ENCODE results near the gene DAND5. TPM values are rescaled to one million over a fixed set of nuclear protein-coding genes. Genes with fewer than 3 reads are reported as not detected.

The DAND5 gene
- total and polyA plus RNA-seq, 9 of the 15 experiments (the other 6 are each of a cell fraction or from before 2014, with no cell fraction given) = 0.22 to 0.83 (median 0.60) TPM

DNA sequence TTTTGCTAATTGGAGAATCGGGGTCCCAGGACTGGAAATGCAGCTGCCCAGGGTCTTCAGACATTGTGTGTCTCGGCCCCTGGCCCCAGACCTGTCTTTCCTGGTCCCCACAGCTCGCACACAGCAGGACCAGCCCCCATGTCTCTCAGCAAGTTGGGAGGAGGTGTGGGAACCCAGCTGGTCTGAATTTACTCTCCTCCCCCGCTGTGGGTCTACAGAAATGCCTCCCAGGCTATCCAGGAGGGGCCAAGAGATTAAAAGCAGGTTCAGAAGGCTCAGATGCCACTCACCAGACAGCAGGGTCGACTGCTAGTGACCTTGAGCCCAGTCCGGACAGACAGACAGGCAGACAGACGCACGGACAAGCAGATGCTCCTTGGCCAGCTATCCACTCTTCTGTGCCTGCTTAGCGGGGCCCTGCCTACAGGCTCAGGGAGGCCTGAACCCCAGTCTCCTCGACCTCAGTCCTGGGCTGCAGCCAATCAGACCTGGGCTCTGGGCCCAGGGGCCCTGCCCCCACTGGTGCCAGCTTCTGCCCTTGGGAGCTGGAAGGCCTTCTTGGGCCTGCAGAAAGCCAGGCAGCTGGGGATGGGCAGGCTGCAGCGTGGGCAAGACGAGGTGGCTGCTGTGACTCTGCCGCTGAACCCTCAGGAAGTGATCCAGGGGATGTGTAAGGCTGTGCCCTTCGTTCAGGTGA is at the start of gene DAND5 (continued):
- TF ChIP-seq, protein P1, sequence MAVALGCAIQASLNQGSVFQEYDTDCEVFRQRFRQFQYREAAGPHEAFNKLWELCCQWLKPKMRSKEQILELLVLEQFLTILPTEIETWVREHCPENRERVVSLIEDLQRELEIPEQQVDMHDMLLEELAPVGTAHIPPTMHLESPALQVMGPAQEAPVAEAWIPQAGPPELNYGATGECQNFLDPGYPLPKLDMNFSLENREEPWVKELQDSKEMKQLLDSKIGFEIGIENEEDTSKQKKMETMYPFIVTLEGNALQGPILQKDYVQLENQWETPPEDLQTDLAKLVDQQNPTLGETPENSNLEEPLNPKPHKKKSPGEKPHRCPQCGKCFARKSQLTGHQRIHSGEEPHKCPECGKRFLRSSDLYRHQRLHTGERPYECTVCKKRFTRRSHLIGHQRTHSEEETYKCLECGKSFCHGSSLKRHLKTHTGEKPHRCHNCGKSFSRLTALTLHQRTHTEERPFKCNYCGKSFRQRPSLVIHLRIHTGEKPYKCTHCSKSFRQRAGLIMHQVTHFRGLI (CRISPR knock-in tag; IDR thresholded peaks at IDR 0.05) = no peak
- TF ChIP-seq SRSF7 (optimal IDR thresholded peaks at IDR 0.05; ENCODE audit: low read depth, low read length) = no peak
- no peak for TF ChIP-seq MTF1 (CRISPR knock-in tag; IDR thresholded peaks at IDR 0.05; ENCODE audit: borderline replicate concordance)
- TF ChIP-seq JUND (IDR thresholded peaks at IDR 0.05; ENCODE audit: borderline replicate concordance, low read depth, low read length) = no peak
- TF ChIP-seq JUND (tag; IDR thresholded peaks at IDR 0.05; ENCODE audit: borderline replicate concordance, low read depth, low read length) = no peak
- no peak for TF ChIP-seq PCBP2 (IDR thresholded peaks at IDR 0.05; ENCODE audit: low read depth, low read length, poor library complexity, severe bottlenecking)
- peak; percentile 53 for TF ChIP-seq MEIS2 (IDR thresholded peaks at IDR 0.05; ENCODE audit: partially characterized antibody)
- no peak for TF ChIP-seq NR2F6 (CRISPR knock-in tag; IDR thresholded peaks at IDR 0.05)
- TF ChIP-seq, protein P2, sequence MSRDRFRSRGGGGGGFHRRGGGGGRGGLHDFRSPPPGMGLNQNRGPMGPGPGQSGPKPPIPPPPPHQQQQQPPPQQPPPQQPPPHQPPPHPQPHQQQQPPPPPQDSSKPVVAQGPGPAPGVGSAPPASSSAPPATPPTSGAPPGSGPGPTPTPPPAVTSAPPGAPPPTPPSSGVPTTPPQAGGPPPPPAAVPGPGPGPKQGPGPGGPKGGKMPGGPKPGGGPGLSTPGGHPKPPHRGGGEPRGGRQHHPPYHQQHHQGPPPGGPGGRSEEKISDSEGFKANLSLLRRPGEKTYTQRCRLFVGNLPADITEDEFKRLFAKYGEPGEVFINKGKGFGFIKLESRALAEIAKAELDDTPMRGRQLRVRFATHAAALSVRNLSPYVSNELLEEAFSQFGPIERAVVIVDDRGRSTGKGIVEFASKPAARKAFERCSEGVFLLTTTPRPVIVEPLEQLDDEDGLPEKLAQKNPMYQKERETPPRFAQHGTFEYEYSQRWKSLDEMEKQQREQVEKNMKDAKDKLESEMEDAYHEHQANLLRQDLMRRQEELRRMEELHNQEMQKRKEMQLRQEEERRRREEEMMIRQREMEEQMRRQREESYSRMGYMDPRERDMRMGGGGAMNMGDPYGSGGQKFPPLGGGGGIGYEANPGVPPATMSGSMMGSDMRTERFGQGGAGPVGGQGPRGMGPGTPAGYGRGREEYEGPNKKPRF (IDR thresholded peaks at IDR 0.05; ENCODE audit: low read depth, low read length) = no peak
- TF ChIP-seq ZFX (CRISPR knock-in tag; IDR thresholded peaks at IDR 0.05) = no peak
- TF ChIP-seq ZBTB7A (IDR thresholded peaks at IDR 0.05; ENCODE audit: borderline replicate concordance, control insufficient read depth, low read depth, low read length) = 0 out of 2 replicates have a peak, but pooled peaks have one; percentile 39
- TF ChIP-seq HDGF (IDR thresholded peaks at IDR 0.05) = no peak
- TF ChIP-seq KLF16 (IDR thresholded peaks at IDR 0.05) = no peak
- no peak for TF ChIP-seq TCF7 (IDR thresholded peaks at IDR 0.05; ENCODE audit: borderline replicate concordance)
- no peak for TF ChIP-seq ARID2 (IDR thresholded peaks at IDR 0.05)
- no peak for TF ChIP-seq TCF3 (CRISPR knock-in tag; IDR thresholded peaks at IDR 0.05)
- TF ChIP-seq L3MBTL2 (IDR thresholded peaks at IDR 0.05) = no peak
- TF ChIP-seq, protein P3, sequence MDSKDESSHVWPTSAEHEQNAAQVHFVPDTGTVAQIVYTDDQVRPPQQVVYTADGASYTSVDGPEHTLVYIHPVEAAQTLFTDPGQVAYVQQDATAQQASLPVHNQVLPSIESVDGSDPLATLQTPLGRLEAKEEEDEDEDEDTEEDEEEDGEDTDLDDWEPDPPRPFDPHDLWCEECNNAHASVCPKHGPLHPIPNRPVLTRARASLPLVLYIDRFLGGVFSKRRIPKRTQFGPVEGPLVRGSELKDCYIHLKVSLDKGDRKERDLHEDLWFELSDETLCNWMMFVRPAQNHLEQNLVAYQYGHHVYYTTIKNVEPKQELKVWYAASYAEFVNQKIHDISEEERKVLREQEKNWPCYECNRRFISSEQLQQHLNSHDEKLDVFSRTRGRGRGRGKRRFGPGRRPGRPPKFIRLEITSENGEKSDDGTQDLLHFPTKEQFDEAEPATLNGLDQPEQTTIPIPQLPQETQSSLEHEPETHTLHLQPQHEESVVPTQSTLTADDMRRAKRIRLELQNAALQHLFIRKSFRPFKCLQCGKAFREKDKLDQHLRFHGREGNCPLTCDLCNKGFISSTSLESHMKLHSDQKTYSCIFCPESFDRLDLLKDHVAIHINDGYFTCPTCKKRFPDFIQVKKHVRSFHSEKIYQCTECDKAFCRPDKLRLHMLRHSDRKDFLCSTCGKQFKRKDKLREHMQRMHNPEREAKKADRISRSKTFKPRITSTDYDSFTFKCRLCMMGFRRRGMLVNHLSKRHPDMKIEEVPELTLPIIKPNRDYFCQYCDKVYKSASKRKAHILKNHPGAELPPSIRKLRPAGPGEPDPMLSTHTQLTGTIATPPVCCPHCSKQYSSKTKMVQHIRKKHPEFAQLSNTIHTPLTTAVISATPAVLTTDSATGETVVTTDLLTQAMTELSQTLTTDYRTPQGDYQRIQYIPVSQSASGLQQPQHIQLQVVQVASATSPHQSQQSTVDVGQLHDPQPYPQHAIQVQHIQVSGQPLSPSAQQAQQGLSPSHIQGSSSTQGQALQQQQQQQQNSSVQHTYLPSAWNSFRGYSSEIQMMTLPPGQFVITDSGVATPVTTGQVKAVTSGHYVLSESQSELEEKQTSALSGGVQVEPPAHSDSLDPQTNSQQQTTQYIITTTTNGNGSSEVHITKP (IDR thresholded peaks at IDR 0.05; ENCODE audit: partially characterized antibody) = peak; percentile 62
- no peak for TF ChIP-seq NUFIP1 (IDR thresholded peaks at IDR 0.05; ENCODE audit: partially characterized antibody)
- TF ChIP-seq CC2D1A (IDR thresholded peaks at IDR 0.05) = no peak
- TF ChIP-seq TEAD1 (CRISPR knock-in tag; IDR thresholded peaks at IDR 0.05) = no peak
- TF ChIP-seq ZNF551 (CRISPR knock-in tag; IDR thresholded peaks at IDR 0.05) = no peak
- TF ChIP-seq RB1 (IDR thresholded peaks at IDR 0.05; ENCODE audit: low read depth) = no peak

Measured in K562 (cell line).